Measurements from ENCODE around the gene TMC6. TPM values are rescaled to one million over a fixed set of nuclear protein-coding genes. Genes with fewer than 3 reads are reported as not detected.
A peak's percentile ranks its signal among the peaks of the same experiment; 100 is the strongest.
"Not testable (repeated sequence)": the region's sequence is repeated elsewhere in the genome, so short reads cannot be mapped to it uniquely, and the experiment has no call there.

Gene TMC6
- total RNA-seq, 1 experiment from 2014 or later, result 116 TPM

DNA sequence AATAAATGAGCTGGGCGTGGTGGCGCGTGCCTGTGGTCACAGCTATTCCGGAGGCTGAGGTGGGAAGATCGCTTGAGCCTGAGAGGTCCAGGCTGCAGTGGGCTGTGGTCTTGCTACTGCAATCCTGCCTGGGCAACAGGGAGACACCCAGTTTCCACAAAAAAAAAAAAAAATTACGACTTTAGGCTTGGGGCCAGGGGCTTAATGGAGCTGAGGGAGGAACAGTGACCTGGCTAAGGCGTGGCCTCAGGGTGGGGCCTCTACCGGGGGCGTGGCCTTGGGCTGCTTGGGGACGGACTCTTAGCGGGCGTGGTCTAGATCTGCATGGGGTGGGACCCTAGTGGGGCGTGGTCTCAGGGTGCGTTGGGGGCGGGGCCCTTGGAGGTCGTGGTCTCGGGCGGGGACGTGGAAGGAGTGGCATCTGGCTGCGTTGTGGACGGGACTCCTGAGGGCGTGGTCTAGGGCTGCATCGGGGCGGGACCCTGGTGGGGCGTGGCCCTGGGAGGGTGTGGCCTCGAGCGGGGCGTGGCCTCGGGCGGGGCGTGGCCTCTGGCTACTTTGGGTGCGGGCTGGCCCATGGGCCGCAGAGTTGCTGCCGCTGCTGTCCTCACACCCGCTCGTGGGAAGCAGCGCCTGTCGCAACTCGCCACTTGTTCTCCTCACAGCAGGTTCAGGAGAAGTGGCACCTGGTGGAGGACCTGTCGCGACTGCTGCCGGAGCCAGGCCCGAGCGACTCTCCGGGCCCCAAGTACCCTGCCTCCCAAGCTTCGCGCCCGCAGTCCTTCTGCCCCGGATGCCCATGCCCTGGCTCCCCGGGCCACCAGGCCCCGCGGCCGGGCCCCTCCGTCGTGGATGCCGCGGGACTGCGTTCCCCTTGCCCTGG lies 11.9 kb upstream of the TMC6 start:
- peak overlapping the region; percentile 30 for H3K27ac Mint-ChIP-seq (ENCODE audit: unreplicated experiment)
- intact Hi-C loops (cut with micrococcal nuclease; ENCODE audit: unreplicated experiment), result no loop called here
- BruUV-seq (replicated peaks), result no TSS peak
- DNase-seq, result peak; percentile 83
- no peaks in the 10 kb centered on the region for H3K9me3 Mint-ChIP-seq (ENCODE audit: low read depth, unreplicated experiment)
- H3K4me3 Mint-ChIP-seq (ENCODE audit: low read depth, unreplicated experiment), result peak overlapping the region; percentile 37
- TF ChIP-seq, protein P1, sequence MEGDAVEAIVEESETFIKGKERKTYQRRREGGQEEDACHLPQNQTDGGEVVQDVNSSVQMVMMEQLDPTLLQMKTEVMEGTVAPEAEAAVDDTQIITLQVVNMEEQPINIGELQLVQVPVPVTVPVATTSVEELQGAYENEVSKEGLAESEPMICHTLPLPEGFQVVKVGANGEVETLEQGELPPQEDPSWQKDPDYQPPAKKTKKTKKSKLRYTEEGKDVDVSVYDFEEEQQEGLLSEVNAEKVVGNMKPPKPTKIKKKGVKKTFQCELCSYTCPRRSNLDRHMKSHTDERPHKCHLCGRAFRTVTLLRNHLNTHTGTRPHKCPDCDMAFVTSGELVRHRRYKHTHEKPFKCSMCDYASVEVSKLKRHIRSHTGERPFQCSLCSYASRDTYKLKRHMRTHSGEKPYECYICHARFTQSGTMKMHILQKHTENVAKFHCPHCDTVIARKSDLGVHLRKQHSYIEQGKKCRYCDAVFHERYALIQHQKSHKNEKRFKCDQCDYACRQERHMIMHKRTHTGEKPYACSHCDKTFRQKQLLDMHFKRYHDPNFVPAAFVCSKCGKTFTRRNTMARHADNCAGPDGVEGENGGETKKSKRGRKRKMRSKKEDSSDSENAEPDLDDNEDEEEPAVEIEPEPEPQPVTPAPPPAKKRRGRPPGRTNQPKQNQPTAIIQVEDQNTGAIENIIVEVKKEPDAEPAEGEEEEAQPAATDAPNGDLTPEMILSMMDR (IDR thresholded peaks at IDR 0.05; ENCODE audit: unreplicated experiment), result no peak
- no peaks in the 10 kb centered on the region for H3K27me3 Mint-ChIP-seq (ENCODE audit: unreplicated experiment)
- H3K36me3 Mint-ChIP-seq (ENCODE audit: insufficient read depth, unreplicated experiment), result peaks cover 43% of the 10 kb centered on the region
- H3K4me1 Mint-ChIP-seq (ENCODE audit: low read depth, unreplicated experiment), result peaks cover 73% of the 10 kb centered on the region
- CTCF ChIA-PET, result interaction anchor here (0.5 to 0.8 kb wide), 3 partner anchors 11 to 1919 kb away, joined by 3 to 7 read pairs (median 3); no protein-coding TSS in a partner anchor

DNA sequence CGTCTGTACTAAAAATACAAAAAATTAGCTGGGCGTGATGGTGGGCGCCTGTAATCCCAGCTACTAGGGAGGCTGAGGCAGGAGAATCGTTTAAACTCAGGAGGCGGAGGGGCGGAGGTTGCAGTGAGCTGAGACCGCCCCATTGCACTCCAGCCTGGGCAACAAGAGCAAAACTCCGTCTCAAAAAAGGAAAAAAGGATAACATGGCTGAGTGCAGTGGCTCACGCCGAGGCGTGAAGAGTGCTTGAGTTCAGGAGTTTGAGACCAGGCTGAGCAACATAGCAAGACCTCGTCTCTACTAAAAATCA lies 11.3 kb upstream of the TMC6 start:
- DNase-seq; H3K9me3 Mint-ChIP-seq (ENCODE audit: low read depth, unreplicated experiment); BruUV-seq (replicated peaks); intact Hi-C loops (cut with micrococcal nuclease; ENCODE audit: unreplicated experiment); H3K27me3 Mint-ChIP-seq (ENCODE audit: unreplicated experiment): not testable (repeated sequence)
- Mint-ChIP-seq H3K4me3 (ENCODE audit: low read depth, unreplicated experiment) (peak overlapping the region; percentile 37), H3K36me3 (ENCODE audit: insufficient read depth, unreplicated experiment) (peaks cover 41% of the 10 kb centered on the region), H3K27ac (ENCODE audit: unreplicated experiment) (peak overlapping the region; percentile 30), H3K4me1 (ENCODE audit: low read depth, unreplicated experiment) (peaks cover 72% of the 10 kb centered on the region)
- CTCF ChIA-PET, result interaction anchor here (0.5 to 0.8 kb wide), 3 partner anchors 12 to 1920 kb away, joined by 3 to 7 read pairs (median 3); no protein-coding TSS in a partner anchor

DNA sequence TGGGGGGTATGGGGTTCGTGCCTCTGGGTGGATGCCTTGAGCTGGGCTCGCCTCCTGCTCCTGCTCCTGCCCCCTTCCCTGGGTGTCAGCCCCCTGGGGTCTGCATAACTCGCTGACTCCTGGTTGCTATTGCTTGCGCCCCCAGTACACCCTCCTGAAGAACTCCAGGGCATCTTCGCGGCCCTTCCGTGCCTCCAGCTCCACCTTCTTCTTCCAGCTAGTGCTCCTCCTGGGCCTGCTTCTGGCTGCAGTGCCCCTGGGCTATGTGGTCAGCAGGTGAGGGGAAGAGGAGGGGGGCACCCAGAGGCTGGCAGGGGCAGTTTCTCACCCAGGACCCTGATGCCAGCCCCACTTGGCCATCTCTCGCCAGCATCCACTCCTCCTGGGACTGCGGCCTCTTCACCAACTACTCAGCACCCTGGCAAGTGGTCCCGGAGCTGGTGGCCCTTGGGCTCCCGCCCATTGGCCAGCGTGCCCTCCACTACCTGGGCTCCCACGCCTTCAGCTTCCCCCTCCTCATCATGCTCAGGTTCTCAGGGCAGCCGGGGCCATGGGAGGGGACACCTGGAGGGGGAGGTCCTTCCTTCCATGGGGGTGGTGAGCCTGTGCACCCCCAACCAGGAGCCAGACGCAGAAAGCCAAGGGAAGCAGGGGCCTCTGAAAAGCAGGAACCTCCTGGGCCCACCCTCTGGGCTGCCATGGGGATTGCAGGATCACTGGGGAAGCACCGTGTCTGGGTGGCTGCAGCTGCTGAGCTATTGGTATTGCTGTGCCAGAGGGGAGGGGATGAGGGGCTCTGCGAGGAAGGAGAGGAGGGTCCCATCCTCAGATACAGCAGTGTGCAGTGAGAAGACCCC lies 9.9 kb upstream of the TMC6 start:
- TF ChIP-seq, protein P1 (IDR thresholded peaks at IDR 0.05; ENCODE audit: unreplicated experiment), result no peak
- H3K9me3 Mint-ChIP-seq (ENCODE audit: low read depth, unreplicated experiment), result no peaks in the 10 kb centered on the region
- CTCF ChIA-PET, result interaction anchor here (1.2 kb wide), 1 partner anchor 9 kb away, joined by 3 read pairs; no protein-coding TSS in a partner anchor

DNA sequence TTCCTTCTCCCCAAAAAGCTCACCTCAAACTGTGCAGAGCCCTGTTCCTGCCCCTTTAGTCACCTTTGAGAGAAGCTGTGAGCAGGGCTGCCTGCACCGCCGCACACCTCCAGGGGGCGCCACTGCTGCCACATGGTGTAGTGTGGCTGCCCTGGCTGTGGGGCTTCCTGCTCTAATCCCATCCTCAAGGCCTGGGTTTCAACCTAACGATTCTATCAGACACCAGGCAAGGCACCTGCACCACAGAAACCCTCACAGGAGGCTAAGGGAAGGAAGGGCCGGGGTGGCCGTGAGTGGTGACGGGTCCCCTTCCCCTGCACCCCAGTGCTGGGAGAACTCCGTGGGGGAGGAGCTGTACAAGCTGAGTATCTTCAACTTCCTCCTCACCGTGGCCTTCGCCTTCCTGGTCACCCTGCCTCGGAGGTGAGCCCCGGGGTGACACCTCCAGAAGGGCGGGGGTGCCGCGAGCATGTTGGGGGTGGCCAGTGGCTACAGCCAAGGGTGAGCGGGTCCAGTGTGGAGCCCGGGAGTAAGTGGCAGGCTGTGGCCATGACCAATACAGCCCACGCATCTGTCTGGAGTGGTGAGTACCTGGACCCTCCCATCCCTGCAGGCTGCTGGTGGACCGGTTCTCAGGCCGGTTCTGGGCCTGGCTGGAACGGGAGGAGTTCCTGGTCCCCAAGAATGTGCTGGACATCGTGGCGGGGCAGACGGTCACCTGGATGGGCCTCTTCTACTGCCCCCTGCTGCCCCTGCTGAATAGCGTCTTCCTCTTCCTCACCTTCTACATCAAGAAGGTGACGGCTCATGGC lies 9.0 kb upstream of the TMC6 start:
- no peaks in the 10 kb centered on the region for H3K9me3 Mint-ChIP-seq (ENCODE audit: low read depth, unreplicated experiment)
- CTCF ChIA-PET, result no interaction called here
- H3K27ac Mint-ChIP-seq (ENCODE audit: unreplicated experiment), result no peak overlapping the region
- intact Hi-C loops (cut with micrococcal nuclease; ENCODE audit: unreplicated experiment), result no loop called here
- TF ChIP-seq, protein P1 (IDR thresholded peaks at IDR 0.05; ENCODE audit: unreplicated experiment), result peak; percentile 36
- H3K4me3 Mint-ChIP-seq (ENCODE audit: low read depth, unreplicated experiment), result no peak overlapping the region
- H3K4me1 Mint-ChIP-seq (ENCODE audit: low read depth, unreplicated experiment), result peaks cover 60% of the 10 kb centered on the region
- no peak for DNase-seq
- no peaks in the 10 kb centered on the region for H3K27me3 Mint-ChIP-seq (ENCODE audit: unreplicated experiment)
- H3K36me3 Mint-ChIP-seq (ENCODE audit: insufficient read depth, unreplicated experiment), result peaks cover 37% of the 10 kb centered on the region
- no TSS peak for BruUV-seq (replicated peaks)

More for the DNA sequence above, 9.9 kb upstream of the TMC6 start:
- Mint-ChIP-seq H3K4me1 (ENCODE audit: low read depth, unreplicated experiment) (peaks cover 67% of the 10 kb centered on the region), H3K36me3 (ENCODE audit: insufficient read depth, unreplicated experiment) (peaks cover 37% of the 10 kb centered on the region), H3K4me3 (ENCODE audit: low read depth, unreplicated experiment) (no peak overlapping the region), H3K27me3 (ENCODE audit: unreplicated experiment) (no peaks in the 10 kb centered on the region), H3K27ac (ENCODE audit: unreplicated experiment) (no peak overlapping the region)
- BruUV-seq (replicated peaks), result no TSS peak
- no peak for DNase-seq
- intact Hi-C loops (cut with micrococcal nuclease; ENCODE audit: unreplicated experiment), result no loop called here
